Measurements from ENCODE around the gene SULF2. TPM values are rescaled to one million over a fixed set of nuclear protein-coding genes. Genes with fewer than 3 reads are reported as not detected.

The SULF2 gene
- total RNA-seq, 1 experiment from 2014 or later: 3.9 TPM

- no peak for DNase-seq (ENCODE audit: extremely low read depth, low read depth)
Observed at GRCh38 chr20:47765271-47765670, 20.0 kb downstream of the SULF2 start.

GRCh38 chr20:47764154-47764733 lies 21.0 kb downstream of the SULF2 start:
- DNase-seq (ENCODE audit: extremely low read depth, low read depth): no peak

- no peak for DNase-seq (ENCODE audit: extremely low read depth, low read depth)
Observed at GRCh38 chr20:47762699-47763268, 22.5 kb downstream of the SULF2 start.

- no peak for DNase-seq (ENCODE audit: extremely low read depth, low read depth)
Observed at GRCh38 chr20:47761482-47762047, 23.7 kb downstream of the SULF2 start.

GRCh38 chr20:47760686-47761481 lies 24.4 kb downstream of the SULF2 start:
- no peak for DNase-seq (ENCODE audit: extremely low read depth, low read depth)

GRCh38 chr20:47758517-47759450 lies 26.5 kb downstream of the SULF2 start:
- DNase-seq (ENCODE audit: extremely low read depth, low read depth): no peak

- no peak for DNase-seq (ENCODE audit: extremely low read depth, low read depth)
Observed at GRCh38 chr20:47757145-47758035, 27.9 kb downstream of the SULF2 start.

GRCh38 chr20:47754946-47755652 lies 30.2 kb downstream of the SULF2 start:
- no peak for DNase-seq (ENCODE audit: extremely low read depth, low read depth)

- no peak for DNase-seq (ENCODE audit: extremely low read depth, low read depth)
Observed at GRCh38 chr20:47754388-47754715, 30.9 kb downstream of the SULF2 start.

GRCh38 chr20:47753576-47754387 lies 31.5 kb downstream of the SULF2 start:
- no peak for DNase-seq (ENCODE audit: extremely low read depth, low read depth)

GRCh38 chr20:47751449-47751848 lies 33.8 kb downstream of the SULF2 start:
- DNase-seq (ENCODE audit: extremely low read depth, low read depth): no peak

GRCh38 chr20:47749339-47749738 lies 35.9 kb downstream of the SULF2 start:
- no peak for DNase-seq (ENCODE audit: extremely low read depth, low read depth)

GRCh38 chr20:47748823-47749222 lies 36.5 kb downstream of the SULF2 start:
- no peak for DNase-seq (ENCODE audit: extremely low read depth, low read depth)

- DNase-seq (ENCODE audit: extremely low read depth, low read depth): no peak
Observed at GRCh38 chr20:47748069-47748468, 37.2 kb downstream of the SULF2 start.

- DNase-seq (ENCODE audit: extremely low read depth, low read depth): no peak
Observed at GRCh38 chr20:47747669-47748031, 37.6 kb downstream of the SULF2 start.

- DNase-seq (ENCODE audit: extremely low read depth, low read depth): no peak
Observed at GRCh38 chr20:47744803-47745202, 40.5 kb downstream of the SULF2 start.

GRCh38 chr20:47743671-47744070 lies 41.6 kb downstream of the SULF2 start:
- no peak for DNase-seq (ENCODE audit: extremely low read depth, low read depth)
